Effector memory CD8-positive, alpha-beta T cell (primary cell): ENCODE results near the gene VOPP1.
A peak's percentile ranks its signal among the peaks of the same experiment; 100 is the strongest.
"Not testable (repeated sequence)": the region's sequence is repeated elsewhere in the genome, so short reads cannot be mapped to it uniquely, and the experiment has no call there.

Experiments
- ATAC-seq: fragments of 150-1000 bp; cut with Tn5 transposase; replicated peaks from 2 replicates; pipeline ENCODE4 v1.10.0; 2021; ENCODE audit warnings: mild to moderate bottlenecking, moderate library complexity
- DNase-seq, 3 experiments: peaks; one replicate each; pipeline ENCODE4 v3.0.0; 2021
- H3K27ac Mint-ChIP-seq, 2 donors: one replicate each; pipeline ENCODE4 v1.8.0; 2022; ENCODE audit warnings: mild to moderate bottlenecking in 2 of 2, mixed read lengths in 2 of 2, moderate library complexity in 2 of 2
- H3K27me3 Mint-ChIP-seq, 2 donors: one replicate each; pipeline ENCODE4 v1.8.0; 2022; ENCODE audit warnings: mixed read lengths in 2 of 2
- H3K36me3 Mint-ChIP-seq: one replicate; pipeline ENCODE4 v1.8.0; 2022; ENCODE audit warnings: mild to moderate bottlenecking, moderate library complexity, mixed read lengths; ENCODE audit not compliant: insufficient read depth
- H3K4me1 Mint-ChIP-seq, 2 donors: one replicate each; pipeline ENCODE4 v1.8.0; 2022; ENCODE audit warnings: low read depth in 2 of 2, mixed read lengths in 2 of 2
- H3K4me3 Mint-ChIP-seq, 2 donors: one replicate each; pipeline ENCODE4 v1.8.0; 2022; ENCODE audit warnings: mild to moderate bottlenecking in 2 of 2, mixed read lengths in 2 of 2, moderate library complexity in 2 of 2
- H3K9me3 Mint-ChIP-seq, 2 donors: one replicate each; pipeline ENCODE4 v1.8.0; 2022; ENCODE audit warnings: mixed read lengths in 2 of 2

VOPP1 gene

DNA sequence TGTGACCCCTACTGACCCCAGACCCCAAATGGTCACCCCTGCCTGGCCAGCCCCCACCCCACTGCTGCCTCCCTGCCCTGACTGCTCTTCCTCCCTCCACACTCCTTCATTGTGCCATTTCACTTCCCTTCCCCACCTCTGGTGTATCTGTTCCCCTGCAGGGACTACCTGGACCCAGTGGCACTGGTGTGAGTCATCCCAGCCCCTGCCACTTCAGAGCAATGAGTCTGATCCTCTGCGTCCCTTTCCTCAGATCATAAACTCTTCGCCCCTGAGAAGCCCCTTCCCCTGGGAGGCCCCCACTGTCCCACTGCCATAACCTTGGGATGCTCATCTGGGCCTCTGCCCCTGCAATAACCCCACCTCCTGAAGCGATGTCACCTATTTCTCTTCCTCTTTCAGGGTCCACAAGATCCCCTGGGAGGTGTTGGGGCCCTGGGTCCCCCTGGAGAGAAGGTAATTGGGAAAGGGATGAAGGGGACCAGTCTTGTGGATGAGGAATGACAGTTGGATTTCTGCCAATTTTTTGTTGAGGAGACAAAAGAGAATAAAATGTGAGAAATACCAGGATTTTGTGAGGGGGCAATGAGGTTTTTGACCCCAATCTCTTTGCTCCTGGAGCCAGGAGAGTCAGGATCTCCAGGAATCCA lies 19.1 kb upstream of the VOPP1 start:
- Mint-ChIP-seq H3K27me3 (peaks cover 18 to 58% of the 10 kb centered on the region in 2 donors), H3K36me3 (no peaks in the 10 kb centered on the region), H3K27ac (peak overlapping the region in 1 of 2 donors; percentile 54), H3K9me3 (no peaks in the 10 kb centered on the region), H3K4me1 (peaks cover 0 to 2% of the 10 kb centered on the region in 2 donors), H3K4me3 (no peak overlapping the region)
- DNase-seq (no peak), ATAC-seq (no peak)

DNA sequence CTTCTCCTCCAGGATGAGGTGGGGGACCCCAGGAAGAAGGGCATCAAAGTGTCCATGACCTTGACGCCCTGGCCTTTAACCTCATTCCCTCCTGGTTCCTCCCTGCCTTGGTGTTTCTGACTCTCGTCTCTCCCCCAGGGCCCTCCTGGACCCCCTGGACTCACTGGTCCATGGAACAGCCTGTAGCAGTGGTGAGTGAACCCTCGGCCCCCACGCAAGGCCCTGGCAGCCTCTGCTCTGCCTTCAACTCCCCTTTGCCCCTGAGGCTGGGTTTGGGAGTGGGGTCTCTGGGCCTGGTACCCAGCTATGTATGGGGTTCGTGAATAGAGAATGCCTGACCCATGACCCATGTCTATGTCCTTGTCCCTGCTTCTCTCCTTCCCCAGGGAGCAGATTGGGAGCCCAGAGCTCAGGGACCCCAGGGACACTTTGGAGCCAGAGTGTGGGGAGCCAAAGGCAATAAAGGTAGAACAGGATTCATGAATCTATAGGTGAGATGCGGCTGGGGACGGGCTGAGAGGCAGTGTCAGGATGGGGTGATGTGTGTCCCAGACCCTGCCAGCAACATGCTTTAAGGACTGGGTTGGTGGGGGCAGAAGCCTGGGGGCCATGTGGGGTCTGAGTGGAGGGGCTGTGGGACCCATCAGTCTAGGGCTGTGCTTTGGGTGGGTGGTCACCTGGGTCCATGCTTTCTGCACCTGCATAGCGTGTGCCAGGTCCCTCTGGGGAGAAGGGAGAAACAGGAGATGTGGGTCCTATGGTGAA lies 18.4 kb upstream of the VOPP1 start:
- Mint-ChIP-seq H3K36me3 (no peaks in the 10 kb centered on the region), H3K27ac (peak overlapping the region in 1 of 2 donors; percentile 54), H3K4me1 (peaks cover 0 to 2% of the 10 kb centered on the region in 2 donors), H3K4me3 (no peak overlapping the region), H3K9me3 (no peaks in the 10 kb centered on the region), H3K27me3 (peaks cover 18 to 58% of the 10 kb centered on the region in 2 donors)
- ATAC-seq (no peak), DNase-seq (no peak)

- Mint-ChIP-seq H3K4me3 (no peak overlapping the region), H3K4me1 (peaks cover 0 to 2% of the 10 kb centered on the region in 2 donors), H3K36me3 (no peaks in the 10 kb centered on the region), H3K9me3 (no peaks in the 10 kb centered on the region), H3K27me3 (peaks cover 18 to 58% of the 10 kb centered on the region in 2 donors), H3K27ac (no peak overlapping the region)
- DNase-seq (no peak), ATAC-seq (no peak)
These were observed 17.6 kb upstream of the VOPP1 start for GRCh38 chr7:55589905-55590304.

GRCh38 chr7:55588976-55589604 lies 16.8 kb upstream of the VOPP1 start:
- ATAC-seq = no peak
- H3K4me3 Mint-ChIP-seq = no peak overlapping the region
- no peak for DNase-seq
- H3K27ac Mint-ChIP-seq = peak overlapping the region in 1 of 2 donors; percentile 5
- H3K27me3 Mint-ChIP-seq = peaks cover 18 to 58% of the 10 kb centered on the region in 2 donors
- no peaks in the 10 kb centered on the region for H3K36me3 Mint-ChIP-seq
- peaks cover 0 to 2% of the 10 kb centered on the region in 2 donors for H3K4me1 Mint-ChIP-seq
- H3K9me3 Mint-ChIP-seq = no peaks in the 10 kb centered on the region

- DNase-seq (no peak), ATAC-seq (no peak)
- Mint-ChIP-seq H3K36me3 (no peaks in the 10 kb centered on the region), H3K27me3 (peaks cover 18 to 61% of the 10 kb centered on the region in 2 donors), H3K4me3 (no peak overlapping the region), H3K27ac (peak overlapping the region in 1 of 2 donors; percentile 57), H3K4me1 (peaks cover 0 to 2% of the 10 kb centered on the region in 2 donors), H3K9me3 (no peaks in the 10 kb centered on the region)
These were observed 16.0 kb upstream of the VOPP1 start for GRCh38 chr7:55588379-55588699.

DNA sequence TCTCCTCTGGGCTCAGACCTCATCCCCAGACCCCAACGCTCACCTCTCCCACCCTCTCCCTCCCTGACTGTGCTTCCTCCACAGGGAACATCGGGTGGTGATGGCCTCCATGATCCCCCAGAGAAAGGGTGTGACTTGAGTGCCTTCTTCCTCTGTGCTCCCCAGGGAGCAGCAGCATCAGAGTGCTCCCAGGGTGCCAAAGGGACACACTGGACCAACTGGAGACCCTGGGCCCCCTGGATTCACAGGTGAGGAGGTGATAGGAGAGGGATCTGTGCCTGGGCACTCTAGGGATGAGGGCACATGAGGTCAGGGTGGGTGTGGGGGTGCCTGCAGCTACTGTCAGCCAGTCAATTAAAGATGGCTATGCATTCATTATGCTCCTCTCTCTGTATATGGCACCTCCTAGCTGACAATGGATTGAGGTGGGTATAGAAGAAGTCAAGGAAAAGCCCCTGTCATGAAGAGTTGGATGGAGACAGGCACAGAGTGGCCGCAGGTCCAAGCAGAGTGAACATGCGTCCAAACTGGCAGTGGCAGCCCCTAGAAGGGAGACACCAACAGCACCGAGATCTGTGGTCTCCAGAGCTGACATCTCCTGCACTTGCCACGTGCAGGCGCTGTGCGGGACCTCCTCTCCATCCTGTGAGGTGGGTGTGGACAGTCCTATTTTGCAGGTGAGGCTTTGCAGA lies 15.5 kb upstream of the VOPP1 start:
- Mint-ChIP-seq H3K27ac (peak overlapping the region in 1 of 2 donors; percentile 57), H3K4me3 (no peak overlapping the region), H3K27me3 (peaks cover 15 to 65% of the 10 kb centered on the region in 2 donors), H3K4me1 (peaks cover 0 to 2% of the 10 kb centered on the region in 2 donors), H3K9me3 (no peaks in the 10 kb centered on the region), H3K36me3 (no peaks in the 10 kb centered on the region)
- ATAC-seq (no peak), DNase-seq (no peak)

- H3K27ac Mint-ChIP-seq = peak overlapping the region in 1 of 2 donors; percentile 57
- not testable (repeated sequence) for ATAC-seq, H3K4me1 Mint-ChIP-seq, H3K36me3 Mint-ChIP-seq, H3K9me3 Mint-ChIP-seq, DNase-seq, H3K4me3 Mint-ChIP-seq
- peaks cover 0 to 18% of the 10 kb centered on the region in 2 donors for H3K27me3 Mint-ChIP-seq
These were observed 10.4 kb upstream of the VOPP1 start for GRCh38 chr7:55582656-55583055.

DNA sequence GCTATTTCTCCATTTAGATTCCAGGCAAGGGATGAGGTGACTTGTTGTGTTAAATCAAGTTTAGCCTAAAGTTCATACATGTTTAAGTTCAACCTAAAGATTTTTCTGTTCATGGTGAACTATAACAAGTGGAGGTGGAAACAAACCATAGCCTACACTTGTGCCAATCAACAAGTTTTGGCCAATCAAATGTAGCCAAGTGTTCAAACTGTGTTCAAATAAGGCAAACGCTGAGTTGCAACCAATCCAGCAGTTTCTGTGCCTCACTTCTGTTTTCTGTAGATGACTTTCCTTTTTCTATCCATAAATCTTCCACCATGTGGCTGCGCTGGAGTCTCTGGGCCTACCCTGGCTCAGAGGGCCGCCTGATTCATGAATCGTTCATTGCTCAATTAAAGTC lies 4.5 kb upstream of the VOPP1 start:
- Mint-ChIP-seq H3K4me1 (peaks cover 19 to 25% of the 10 kb centered on the region in 2 donors), H3K4me3 (no peak overlapping the region), H3K27me3 (no peaks in the 10 kb centered on the region), H3K9me3 (no peaks in the 10 kb centered on the region), H3K36me3 (peaks cover under 1% of the 10 kb centered on the region), H3K27ac (no peak overlapping the region)
- DNase-seq = no peak
- no peak for ATAC-seq

DNA sequence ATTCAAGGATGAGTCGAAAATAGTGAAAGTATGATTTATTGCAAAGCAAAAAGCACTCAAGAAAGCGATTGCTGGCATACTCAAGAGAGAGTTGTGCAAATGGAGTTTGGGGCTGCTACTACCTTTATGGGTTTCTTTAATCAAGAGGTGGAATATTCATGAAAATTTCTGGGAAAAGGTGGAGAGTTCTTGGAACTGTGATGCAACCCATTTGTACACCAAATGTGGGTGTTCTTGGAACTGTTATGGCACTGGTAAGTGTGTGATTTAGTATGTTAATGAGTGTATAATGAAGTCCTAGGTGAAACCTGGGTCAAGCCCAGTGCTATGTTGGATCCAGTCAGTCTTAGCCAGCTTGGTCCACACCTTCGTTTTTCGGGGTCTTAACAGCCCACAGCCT lies 3.4 kb upstream of the VOPP1 start:
- Mint-ChIP-seq H3K36me3 (peaks cover 6% of the 10 kb centered on the region), H3K9me3 (no peaks in the 10 kb centered on the region), H3K4me3 (no peak overlapping the region), H3K27me3 (no peaks in the 10 kb centered on the region), H3K27ac (peak overlapping the region in 1 of 2 donors; percentile 55), H3K4me1 (peaks cover 22 to 29% of the 10 kb centered on the region in 2 donors)
- no peak for ATAC-seq
- no peak for DNase-seq

- Mint-ChIP-seq H3K36me3 (peaks cover 11% of the 10 kb centered on the region), H3K27me3 (no peaks in the 10 kb centered on the region), H3K27ac (peak overlapping the region in 1 of 2 donors; percentile 55), H3K9me3 (no peaks in the 10 kb centered on the region), H3K4me3 (no peak overlapping the region), H3K4me1 (peaks cover 27 to 33% of the 10 kb centered on the region in 2 donors)
- no peak for DNase-seq
- no peak for ATAC-seq
These were observed 2.8 kb upstream of the VOPP1 start for GRCh38 chr7:55575098-55575497.

GRCh38 chr7:55574051-55574717 lies 1.9 kb upstream of the VOPP1 start:
- Mint-ChIP-seq H3K4me1 (peaks cover 34 to 41% of the 10 kb centered on the region in 2 donors), H3K27ac (peak overlapping the region; percentile 9 to 95), H3K4me3 (peak overlapping the region; percentile 51 to 85), H3K27me3 (no peaks in the 10 kb centered on the region), H3K36me3 (peaks cover 17% of the 10 kb centered on the region), H3K9me3 (no peaks in the 10 kb centered on the region)
- DNase-seq (no peak), ATAC-seq (peak; percentile 12)

GRCh38 chr7:55573234-55573900 lies 1.1 kb upstream of the VOPP1 start:
- Mint-ChIP-seq H3K9me3 (no peaks in the 10 kb centered on the region), H3K27ac (peak overlapping the region; percentile 87 to 95), H3K4me1 (peaks cover 42 to 49% of the 10 kb centered on the region in 2 donors), H3K27me3 (no peaks in the 10 kb centered on the region), H3K36me3 (peaks cover 17% of the 10 kb centered on the region), H3K4me3 (peak overlapping the region; percentile 83 to 85)
- ATAC-seq (no peak), DNase-seq (no peak)
